Bronchus fibroblast of lung (primary cell): ENCODE measurements around the gene IGFBPL1. TPM values are rescaled to one million over a fixed set of nuclear protein-coding genes. Genes with fewer than 3 reads are reported as not detected.

ENCODE experiments used
- total RNA-seq: library from RNA; depleted of rRNA; stranded (reverse); fragments of >200 nt; gene quantifications from 2 replicates; pipeline ENCODE4 v1.2.3, GENCODE V29; 2015

Gene IGFBPL1, protein sequence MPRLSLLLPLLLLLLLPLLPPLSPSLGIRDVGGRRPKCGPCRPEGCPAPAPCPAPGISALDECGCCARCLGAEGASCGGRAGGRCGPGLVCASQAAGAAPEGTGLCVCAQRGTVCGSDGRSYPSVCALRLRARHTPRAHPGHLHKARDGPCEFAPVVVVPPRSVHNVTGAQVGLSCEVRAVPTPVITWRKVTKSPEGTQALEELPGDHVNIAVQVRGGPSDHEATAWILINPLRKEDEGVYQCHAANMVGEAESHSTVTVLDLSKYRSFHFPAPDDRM
- total RNA-seq: 0.34 TPM in 1 of 2 replicates, not detected in the other

GRCh38 chr9:38423973-38424843 lies at the start of gene IGFBPL1:
Gene IGFBPL1 (minus strand): TSS chr9:38424454. CDS start chr9:38424424, 30 bp downstream.

DNA sequence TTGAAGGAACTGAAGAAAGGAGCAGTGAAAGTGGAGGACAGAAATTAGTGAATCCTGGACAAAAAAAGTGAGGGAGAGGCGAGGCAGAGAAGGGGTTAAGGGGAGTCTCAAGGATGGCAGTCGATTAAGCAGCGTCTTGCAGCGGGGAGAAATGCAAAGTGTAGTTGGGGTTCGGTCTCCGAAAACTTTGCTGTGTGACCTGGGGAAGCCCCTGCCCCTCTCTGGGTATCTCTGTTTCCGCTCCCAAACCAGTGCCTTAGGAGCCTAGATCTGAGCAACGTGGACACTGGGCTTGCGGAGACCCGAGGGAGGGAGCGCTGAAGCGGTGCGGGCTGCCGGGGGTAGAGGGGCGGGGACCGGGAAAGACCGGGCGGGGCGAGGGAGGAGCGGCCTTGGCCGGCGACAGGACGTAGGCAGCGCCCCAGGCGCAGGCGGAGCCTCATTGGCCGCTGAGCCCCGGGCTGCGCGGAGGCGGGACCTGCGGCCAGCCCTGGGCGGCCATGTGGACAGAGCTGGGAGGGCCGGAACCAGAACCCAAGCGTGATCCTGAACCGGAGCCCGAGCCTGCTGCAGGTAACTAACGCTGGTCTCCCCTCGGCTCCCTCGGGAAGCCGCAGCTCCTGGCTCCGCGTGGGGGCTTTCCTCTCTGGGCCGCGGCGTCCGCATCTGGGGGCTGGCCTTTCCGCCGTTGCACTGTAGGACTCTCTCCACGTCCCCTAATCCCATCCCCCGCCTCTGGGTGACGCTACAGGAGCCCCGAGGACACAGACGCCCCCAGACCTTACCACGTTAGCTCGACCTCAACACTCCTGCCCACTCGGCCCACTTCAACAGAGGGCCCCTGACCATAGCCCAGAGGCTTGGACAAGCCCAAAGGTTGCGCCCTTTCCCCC lies 31.8 kb downstream of the IGFBPL1 start, which contains the start of gene ALDH1B1:
ALDH1B1 (plus strand) TSS at position 468 of the 893 bp plus-strand sequence. CDS start 3,047 bp downstream, outside the sequence.

Other genes starting within 250 kb of the IGFBPL1 start
- 38.5 and 38.8 TPM in 2 replicates for gene ALDH1B1, start 31.8 kb downstream of the IGFBPL1 start, total RNA-seq
- gene ANKRD18A, start 196.1 kb upstream of the IGFBPL1 start, total RNA-seq: under 0.01 TPM in 2 replicates